Esophagus squamous epithelium (tissue), 4 donors: ENCODE measurements around the gene PIGL.

Experiments used
- POLR2A ChIP-seq, 4 donors: fragments of 450-650 bp; IDR thresholded peaks; one replicate each; pipeline ENCODE4 v1.6.1; 2017; ENCODE audit warnings: antibody characterized with exemption in 4 of 4, mild to moderate bottlenecking in 4 of 4, moderate library complexity in 3 of 4
- TF ChIP-seq, protein P1 (sequence below), 6 experiments: fragments of 450-650 bp in 4 of 6; fragments of 200-600 bp in 2 of 6; sonication (generic) in 2 of 6; IDR thresholded peaks; one replicate each; pipeline ENCODE4 v1.5.1; 2016 to 2019; ENCODE audit warnings: antibody characterized with exemption in 6 of 6, mild to moderate bottlenecking in 4 of 6, moderate library complexity in 4 of 6

DNA sequence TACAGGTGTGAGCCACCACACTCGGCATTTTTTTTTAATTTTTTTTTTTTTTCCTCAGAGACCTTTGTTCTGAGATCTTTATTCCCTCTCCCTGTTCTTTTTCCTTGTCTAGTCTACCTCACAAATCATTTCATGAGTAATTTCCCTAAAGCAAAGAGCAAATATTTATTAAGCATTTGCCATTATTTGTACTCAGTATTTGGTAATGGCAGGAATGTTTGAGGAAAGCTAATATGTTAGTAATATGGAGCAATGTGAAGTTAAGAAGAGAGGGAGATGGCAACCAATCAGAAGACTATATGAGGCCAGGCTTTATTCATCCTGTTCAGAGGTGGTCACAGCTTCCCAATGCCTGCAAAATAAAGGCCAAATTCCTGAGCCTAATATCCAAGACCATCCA is 122.9 kb downstream of the PIGL start:
- TF ChIP-seq, protein P1, sequence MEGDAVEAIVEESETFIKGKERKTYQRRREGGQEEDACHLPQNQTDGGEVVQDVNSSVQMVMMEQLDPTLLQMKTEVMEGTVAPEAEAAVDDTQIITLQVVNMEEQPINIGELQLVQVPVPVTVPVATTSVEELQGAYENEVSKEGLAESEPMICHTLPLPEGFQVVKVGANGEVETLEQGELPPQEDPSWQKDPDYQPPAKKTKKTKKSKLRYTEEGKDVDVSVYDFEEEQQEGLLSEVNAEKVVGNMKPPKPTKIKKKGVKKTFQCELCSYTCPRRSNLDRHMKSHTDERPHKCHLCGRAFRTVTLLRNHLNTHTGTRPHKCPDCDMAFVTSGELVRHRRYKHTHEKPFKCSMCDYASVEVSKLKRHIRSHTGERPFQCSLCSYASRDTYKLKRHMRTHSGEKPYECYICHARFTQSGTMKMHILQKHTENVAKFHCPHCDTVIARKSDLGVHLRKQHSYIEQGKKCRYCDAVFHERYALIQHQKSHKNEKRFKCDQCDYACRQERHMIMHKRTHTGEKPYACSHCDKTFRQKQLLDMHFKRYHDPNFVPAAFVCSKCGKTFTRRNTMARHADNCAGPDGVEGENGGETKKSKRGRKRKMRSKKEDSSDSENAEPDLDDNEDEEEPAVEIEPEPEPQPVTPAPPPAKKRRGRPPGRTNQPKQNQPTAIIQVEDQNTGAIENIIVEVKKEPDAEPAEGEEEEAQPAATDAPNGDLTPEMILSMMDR (IDR thresholded peaks at IDR 0.05) = no peak
- TF ChIP-seq POLR2A (IDR thresholded peaks at IDR 0.05) = no peak
